Lung (tissue), 12 donors: ENCODE results near the gene GCK. TPM values are rescaled to one million over a fixed set of nuclear protein-coding genes. Genes with fewer than 3 reads are reported as not detected.

Experiments used
- ATAC-seq: fragments of 200-7000 bp; cut with Tn5 transposase; one replicate; pipeline ENCODE4 v1.9.1; 2020; ENCODE audit warnings: moderate number of reproducible peaks; ENCODE audit not compliant: insufficient read depth, low FRiP score
- DNase-seq, 3 donors: peaks; one replicate each; pipeline ENCODE4 v3.0.0-alpha.2; 2013 to 2017
- H3K27ac ChIP-seq, 2 donors: one replicate each; pipeline ENCODE4 v1.5.1; 2013; ENCODE audit warnings: mild to moderate bottlenecking in 2 of 2, moderate library complexity in 2 of 2, control low read depth in 1 of 2, inconsistent platforms in 1 of 2, low read depth in 1 of 2, low read length in 1 of 2
- H3K27me3 ChIP-seq, 3 donors: one replicate each; pipeline ENCODE4 v1.5.1; 2013; ENCODE audit warnings: low read length in 2 of 3; ENCODE audit not compliant: control insufficient read depth in 3 of 3, insufficient read depth in 3 of 3
- H3K36me3 ChIP-seq, 4 donors: one replicate each; pipeline ENCODE4 v1.5.1; 2013; ENCODE audit warnings: low read length in 4 of 4, mild to moderate bottlenecking in 1 of 4, moderate library complexity in 1 of 4; ENCODE audit not compliant: control insufficient read depth in 4 of 4, insufficient read depth in 4 of 4
- H3K4me1 ChIP-seq, 5 donors: one replicate each; pipeline ENCODE4 v1.5.1; 2013; ENCODE audit warnings: low read length in 5 of 5, mild to moderate bottlenecking in 2 of 5, moderate library complexity in 1 of 5; ENCODE audit not compliant: control insufficient read depth in 5 of 5, insufficient read depth in 5 of 5
- H3K4me3 ChIP-seq: one replicate; pipeline ENCODE4 v1.5.1; 2013; ENCODE audit warnings: mild to moderate bottlenecking, control low read depth, moderate library complexity
- H3K9ac ChIP-seq, 2 donors: one replicate each; pipeline ENCODE4 v1.5.1; 2013; ENCODE audit warnings: low read length in 2 of 2, control low read depth in 1 of 2; ENCODE audit not compliant: insufficient read depth in 1 of 2
- H3K9me3 ChIP-seq, 4 donors: one replicate each; pipeline ENCODE4 v1.5.1; 2013; ENCODE audit warnings: low read length in 3 of 4, mild to moderate bottlenecking in 1 of 4, moderate library complexity in 1 of 4; ENCODE audit not compliant: control insufficient read depth in 4 of 4, insufficient read depth in 3 of 4
- CTCF ChIP-seq: IDR thresholded peaks from 2 replicates; pipeline ENCODE4 v1.5.1; 2012; ENCODE audit warnings: mild to moderate bottlenecking; ENCODE audit errors: control extremely low read depth, extremely low read depth
- WGBS, 2 donors: extraction: QIAGEN DNeasy Blood & Tissue Kit; methylation state at CpG; one replicate each; pipeline ENCODE4 v1.1.7; 2013; 5-methylcytosine and 5-hydroxymethylcytosine counted together
- polyA plus RNA-seq, 2 donors: library from polyadenylated mRNA; stranded (reverse); fragments of 200-250 nt; gene quantifications; one replicate each; pipeline ENCODE4 v1.2.1, GENCODE V29; 2013
- total RNA-seq, 2 donors: library from RNA; depleted of rRNA in 1 of 2; stranded (reverse); fragments of >200 nt in 1 of 2; gene quantifications; one replicate each; pipeline ENCODE4 v1.2.1, GENCODE V29; 2014 to 2021
- donor health status: control.
- donor health status: control.
- donor health status: Bipolar disorder and iron deficiency.
- donor health status: healthy.
- donor health status: DM: yes; HTN: yes; CAD: no.

Gene GCK
- total and polyA plus RNA-seq, 4 donors: 0.25 to 1.1 (median 0.43) TPM

- H3K4me3 ChIP-seq: no peak overlapping the region
- 76 to 83% methylated on average over 2 of the region's 2 CpGs for WGBS, 2 donors
- TF ChIP-seq CTCF: no peak
- peaks cover 0 to 51% (median 28%) of the 10 kb centered on the region in 5 donors for H3K4me1 ChIP-seq
- peak; percentile 41 to 74 (median 66) for DNase-seq
- no peaks in the 10 kb centered on the region for H3K9me3 ChIP-seq
- peaks cover 0 to 17% (median 0%) of the 10 kb centered on the region in 3 donors for H3K27me3 ChIP-seq
- no peak overlapping the region for H3K9ac ChIP-seq
- H3K36me3 ChIP-seq: no peaks in the 10 kb centered on the region
- ATAC-seq: no peak
- H3K27ac ChIP-seq: no peak overlapping the region
Observed at GRCh38 chr7:44148166-44148565, 41.1 kb downstream of the GCK start.

- no peak overlapping the region for H3K4me3 ChIP-seq
- H3K9ac ChIP-seq: peak overlapping the region in 1 of 2 donors; percentile 32
- ATAC-seq (no peak), DNase-seq (peak; percentile 95 to 97 (median 95))
- WGBS, 2 donors: 61 to 71% methylated on average over 33 of the region's 33 CpGs
- peaks cover 0 to 17% (median 0%) of the 10 kb centered on the region in 3 donors for H3K27me3 ChIP-seq
- H3K9me3 ChIP-seq: no peaks in the 10 kb centered on the region
- no peak for TF ChIP-seq CTCF
- no peaks in the 10 kb centered on the region for H3K36me3 ChIP-seq
- H3K4me1 ChIP-seq: peaks cover 0 to 51% (median 28%) of the 10 kb centered on the region in 5 donors
- H3K27ac ChIP-seq: no peak overlapping the region
Observed at GRCh38 chr7:44147026-44147991, 41.9 kb downstream of the GCK start.

GRCh38 chr7:44145969-44146911 is 43.0 kb downstream of the GCK start:
- ATAC-seq (peak; percentile 81), DNase-seq (peak; percentile 86 to 92 (median 87))
- no peaks in the 10 kb centered on the region for H3K9me3 ChIP-seq
- no peak for TF ChIP-seq CTCF
- H3K27ac ChIP-seq: no peak overlapping the region
- no peaks in the 10 kb centered on the region for H3K36me3 ChIP-seq
- peaks cover 0 to 17% (median 0%) of the 10 kb centered on the region in 3 donors for H3K27me3 ChIP-seq
- WGBS, 2 donors: 16 to 25% methylated on average over 47 to 65 of the region's 65 CpGs
- peak overlapping the region; percentile 20 for H3K4me3 ChIP-seq
- peaks cover 0 to 51% (median 28%) of the 10 kb centered on the region in 5 donors for H3K4me1 ChIP-seq
- H3K9ac ChIP-seq: no peak overlapping the region
